Sigmoid colon (tissue), 7 donors: ENCODE measurements around the gene PIAS1. TPM values are rescaled to one million over a fixed set of nuclear protein-coding genes. Genes with fewer than 3 reads are reported as not detected.

Experiments used
- DNase-seq: peaks from one replicate; pipeline ENCODE4 v3.0.0-alpha.2; 2019
- H3K27ac ChIP-seq, 4 donors: fragments of 200-600 bp; sonication (generic); one replicate each; pipeline ENCODE4 v1.5.1; 2016 to 2019; ENCODE audit warnings: mild to moderate bottlenecking in 1 of 4
- H3K27me3 ChIP-seq, 3 donors: fragments of 200-600 bp; sonication (generic); one replicate each; pipeline ENCODE4 v1.5.1; 2019; ENCODE audit warnings: mild to moderate bottlenecking in 1 of 3
- H3K36me3 ChIP-seq, 4 donors: fragments of 200-600 bp; sonication (generic); one replicate each; pipeline ENCODE4 v1.5.1; 2016 to 2019
- H3K4me1 ChIP-seq, 4 donors: fragments of 200-600 bp; sonication (generic); one replicate each; pipeline ENCODE4 v1.5.1; 2017 to 2019
- H3K4me3 ChIP-seq, 4 donors: fragments of 200-600 bp; sonication (generic); one replicate each; pipeline ENCODE4 v1.5.1; 2017 to 2019; ENCODE audit warnings: mild to moderate bottlenecking in 2 of 4, moderate library complexity in 1 of 4
- H3K9me3 ChIP-seq, 4 donors: fragments of 200-600 bp in 3 of 4; sonication (generic) in 3 of 4; one replicate each; pipeline versions ENCODE4 v1.5.1 to v1.6.1; 2013 to 2019
- EP300 ChIP-seq, 4 donors: sonication (generic); formaldehyde crosslinking; IDR thresholded peaks; one replicate each; pipeline ENCODE4 v1.6.1; 2017; ENCODE audit warnings: antibody characterized with exemption in 4 of 4
- POLR2A ChIP-seq, 2 donors: fragments of 450-650 bp; IDR thresholded peaks; one replicate each; pipeline ENCODE4 v1.6.1; 2016; ENCODE audit warnings: antibody characterized with exemption in 2 of 2, mild to moderate bottlenecking in 2 of 2, moderate library complexity in 2 of 2
- POLR2AphosphoS5 ChIP-seq, 4 donors: sonication (generic); formaldehyde crosslinking; IDR thresholded peaks; one replicate each; pipeline ENCODE4 v1.6.1; 2017; ENCODE audit warnings: antibody characterized with exemption in 4 of 4
- WGBS, 2 donors: extraction: QIAGEN DNeasy Blood & Tissue Kit; methylation state at CpG; one replicate each; pipeline ENCODE4 v1.1.7; 2013; 5-methylcytosine and 5-hydroxymethylcytosine counted together
- intact Hi-C: fragments of 100-400 bp; cut with DNase I; formaldehyde crosslinking; loops from one replicate; pipeline ENCODE4 v1.15.1; 2023
- polyA plus RNA-seq, 3 donors: library from polyadenylated mRNA; stranded (reverse); fragments of 200-250 nt; gene quantifications; one replicate each; pipeline ENCODE4 v1.2.3, GENCODE V29; 2013
- total RNA-seq, 4 donors: library from RNA; depleted of rRNA; stranded (reverse); fragments of >200 nt; gene quantifications; one replicate each; pipeline ENCODE4 v1.1.0, GENCODE V29; 2016
- TF ChIP-seq, protein P1 (sequence below), 4 experiments: fragments of 450-650 bp in 3 of 4; fragments of 200-600 bp in 1 of 4; IDR thresholded peaks; one replicate each; pipeline ENCODE4 v1.5.1; 2016 to 2019; ENCODE audit warnings: antibody characterized with exemption in 4 of 4, mild to moderate bottlenecking in 3 of 4, moderate library complexity in 2 of 4
- donor health status: healthy with polysubstance abuse.
- donor health status: Bipolar disorder and iron deficiency.
- donor health status: healthy.

PIAS1 gene
- total and polyA plus RNA-seq, 7 donors = 7.2 to 75.4 (median 55.9) TPM

DNA sequence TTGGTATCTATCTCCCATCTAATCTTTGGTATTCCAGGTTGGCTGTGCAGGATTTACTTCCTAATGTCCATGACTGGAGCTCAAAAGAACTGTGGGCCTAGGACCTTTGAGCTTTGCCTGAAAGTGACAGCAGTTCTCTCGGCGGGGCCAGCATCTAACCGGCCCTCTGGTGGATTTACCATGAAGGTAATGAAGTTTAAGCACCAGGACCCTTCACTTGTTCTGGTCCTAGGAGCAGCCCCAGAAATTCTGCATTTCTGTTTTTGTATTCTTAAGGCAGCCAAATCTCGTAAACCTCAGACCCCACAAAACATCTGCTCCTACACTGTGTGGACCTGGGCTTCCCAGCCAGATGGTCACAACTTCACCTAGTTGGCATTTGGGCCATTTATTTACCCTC is 138.0 kb downstream of the PIAS1 start:
- H3K36me3 ChIP-seq = peaks cover 0 to 17% (median 7%) of the 10 kb centered on the region in 4 donors
- TF ChIP-seq EP300 (IDR thresholded peaks at IDR 0.05) = no peak
- TF ChIP-seq POLR2A (IDR thresholded peaks at IDR 0.05) = no peak
- TF ChIP-seq POLR2AphosphoS5 (IDR thresholded peaks at IDR 0.05) = no peak
- TF ChIP-seq, protein P1, sequence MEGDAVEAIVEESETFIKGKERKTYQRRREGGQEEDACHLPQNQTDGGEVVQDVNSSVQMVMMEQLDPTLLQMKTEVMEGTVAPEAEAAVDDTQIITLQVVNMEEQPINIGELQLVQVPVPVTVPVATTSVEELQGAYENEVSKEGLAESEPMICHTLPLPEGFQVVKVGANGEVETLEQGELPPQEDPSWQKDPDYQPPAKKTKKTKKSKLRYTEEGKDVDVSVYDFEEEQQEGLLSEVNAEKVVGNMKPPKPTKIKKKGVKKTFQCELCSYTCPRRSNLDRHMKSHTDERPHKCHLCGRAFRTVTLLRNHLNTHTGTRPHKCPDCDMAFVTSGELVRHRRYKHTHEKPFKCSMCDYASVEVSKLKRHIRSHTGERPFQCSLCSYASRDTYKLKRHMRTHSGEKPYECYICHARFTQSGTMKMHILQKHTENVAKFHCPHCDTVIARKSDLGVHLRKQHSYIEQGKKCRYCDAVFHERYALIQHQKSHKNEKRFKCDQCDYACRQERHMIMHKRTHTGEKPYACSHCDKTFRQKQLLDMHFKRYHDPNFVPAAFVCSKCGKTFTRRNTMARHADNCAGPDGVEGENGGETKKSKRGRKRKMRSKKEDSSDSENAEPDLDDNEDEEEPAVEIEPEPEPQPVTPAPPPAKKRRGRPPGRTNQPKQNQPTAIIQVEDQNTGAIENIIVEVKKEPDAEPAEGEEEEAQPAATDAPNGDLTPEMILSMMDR (IDR thresholded peaks at IDR 0.05) = no peak
- H3K4me1 ChIP-seq = peaks cover 0 to 64% (median 50%) of the 10 kb centered on the region in 4 donors
- H3K27me3 ChIP-seq = no peaks in the 10 kb centered on the region
- peak overlapping the region; percentile 2 to 61 (median 47) for H3K27ac ChIP-seq
- no peak for DNase-seq
- 79 to 89% methylated on average over 4 of the region's 4 CpGs for WGBS, 2 donors
- no peak overlapping the region for H3K4me3 ChIP-seq
- H3K9me3 ChIP-seq = no peaks in the 10 kb centered on the region
- intact Hi-C loops = no loop called here

DNA sequence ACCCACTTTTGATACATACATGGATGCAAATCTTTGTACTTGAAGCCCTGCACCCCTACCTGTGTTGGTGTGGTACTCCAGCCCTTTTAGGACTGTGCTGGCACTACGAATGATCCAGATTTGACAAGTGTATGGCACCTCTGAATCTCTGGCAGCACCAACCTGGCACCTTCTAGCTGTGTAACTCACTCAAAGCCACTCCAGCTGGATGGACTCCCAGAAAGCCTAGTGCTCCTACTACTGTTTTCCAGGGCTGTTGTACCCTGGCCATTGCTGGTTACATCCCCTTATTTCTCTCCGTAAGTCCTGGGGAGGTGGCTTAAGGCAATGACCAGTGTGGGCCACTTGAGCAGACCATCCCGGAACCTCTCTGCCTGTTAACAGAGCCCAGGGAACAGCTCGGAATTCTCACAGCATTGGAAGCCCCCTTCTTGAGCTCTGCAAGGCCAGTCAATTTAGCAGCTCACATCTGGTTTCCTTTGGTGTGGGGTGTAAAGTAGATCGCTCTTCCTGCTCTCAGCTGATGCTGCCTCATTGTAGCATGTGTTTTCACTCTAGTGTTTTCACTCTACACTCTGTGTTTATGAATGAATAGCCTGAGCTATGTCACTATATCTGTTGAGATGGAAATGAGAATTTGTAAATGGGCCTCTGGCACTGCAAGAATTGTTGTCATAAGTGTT is 138.8 kb downstream of the PIAS1 start:
- 91 to 92% methylated on average over 5 of the region's 5 CpGs for WGBS, 2 donors
- Histone ChIP-seq H3K36me3 (peaks cover 0 to 17% (median 7%) of the 10 kb centered on the region in 4 donors), H3K27ac (peak overlapping the region; percentile 20 to 61 (median 47)), H3K4me1 (peaks cover 0 to 57% (median 43%) of the 10 kb centered on the region in 4 donors), H3K27me3 (no peaks in the 10 kb centered on the region), H3K9me3 (no peaks in the 10 kb centered on the region), H3K4me3 (no peak overlapping the region)
- no peak for TF ChIP-seq EP300 (IDR thresholded peaks at IDR 0.05)
- peak in 1 of 4 donors; percentile 6 for TF ChIP-seq POLR2AphosphoS5 (IDR thresholded peaks at IDR 0.05)
- intact Hi-C loops = no loop called here
- DNase-seq = no peak

DNA sequence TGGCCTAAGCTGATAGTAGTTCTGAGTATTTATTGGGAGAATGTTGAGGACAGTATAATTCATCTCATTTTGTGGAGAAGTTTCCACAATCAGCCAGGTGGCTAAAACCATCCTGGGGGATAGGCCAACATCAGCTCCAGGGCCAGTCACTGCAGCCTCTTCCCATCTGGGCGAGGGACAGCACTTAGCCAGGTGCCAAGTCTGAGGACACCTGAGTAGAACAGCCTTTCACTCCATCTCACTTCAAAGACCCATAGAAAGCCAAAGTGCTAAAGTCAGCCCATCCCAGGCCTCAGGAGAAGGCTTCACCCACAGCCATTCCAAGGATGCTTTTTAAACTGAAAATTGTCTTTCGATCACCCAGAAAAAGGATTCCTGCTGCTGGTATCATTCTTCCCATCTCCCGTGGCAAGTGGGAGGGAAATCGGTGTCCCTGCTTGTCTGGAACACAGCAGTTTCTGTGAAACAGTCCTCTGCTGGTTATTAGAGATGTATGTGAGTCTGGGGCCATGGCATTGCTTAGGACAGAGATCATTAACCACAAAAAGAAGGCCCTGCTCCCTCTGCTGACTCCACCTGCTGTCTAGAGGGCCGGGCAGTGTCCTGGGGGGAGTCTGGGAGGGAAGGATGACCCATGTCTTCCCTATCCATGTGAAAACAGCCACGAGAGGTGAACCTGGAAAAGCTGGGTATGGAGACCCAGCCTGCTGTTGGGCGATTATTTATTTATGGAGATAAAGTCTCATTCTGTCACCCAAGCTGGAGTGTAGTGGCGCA is 141.4 kb downstream of the PIAS1 start:
- intact Hi-C loops = no loop called here
- Histone ChIP-seq H3K27me3 (no peaks in the 10 kb centered on the region), H3K27ac (peak overlapping the region; percentile 4 to 53 (median 9)), H3K4me3 (no peak overlapping the region), H3K4me1 (peaks cover 0 to 47% (median 37%) of the 10 kb centered on the region in 4 donors), H3K9me3 (no peaks in the 10 kb centered on the region), H3K36me3 (peaks cover 0 to 17% (median 7%) of the 10 kb centered on the region in 4 donors)
- 85 to 92% methylated on average over 8 of the region's 8 CpGs for WGBS, 2 donors
- no peak for DNase-seq
- TF ChIP-seq EP300 (IDR thresholded peaks at IDR 0.05) = no peak

DNA sequence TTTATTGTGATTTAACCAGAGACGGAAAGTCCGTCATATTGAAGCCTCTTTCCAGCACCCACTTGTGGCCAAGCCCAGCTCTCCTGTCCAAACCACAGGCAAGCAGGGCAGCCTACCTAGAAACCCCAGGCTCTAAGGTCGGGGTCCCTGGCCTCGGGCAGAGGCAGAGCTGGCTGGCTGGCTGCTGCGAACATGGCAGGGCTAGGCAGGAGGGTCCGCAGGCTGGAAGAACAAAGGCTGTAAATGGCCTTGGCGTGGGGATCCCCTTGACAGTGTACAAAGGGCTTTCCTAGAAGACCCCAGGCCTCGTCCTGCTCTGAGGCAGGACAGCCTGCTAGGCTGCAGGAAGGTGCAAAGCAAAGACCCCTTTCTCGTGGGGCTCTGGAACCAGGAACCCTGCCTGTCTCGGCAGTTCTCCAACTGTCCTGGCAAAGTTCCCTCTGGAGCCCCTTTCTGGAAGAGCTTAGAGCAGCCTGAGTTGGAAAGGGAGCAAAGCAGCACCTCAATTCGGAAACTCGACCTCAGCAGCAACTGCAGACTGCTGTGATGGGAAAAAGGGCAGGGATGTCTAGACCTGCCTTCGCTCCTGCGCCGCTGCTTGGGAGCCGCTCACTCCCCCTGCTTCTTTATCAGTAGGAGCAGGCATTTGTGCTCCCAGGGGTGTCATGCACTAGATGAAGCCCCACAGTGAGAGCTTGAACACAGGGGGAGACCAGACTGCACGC is 142.5 kb downstream of the PIAS1 start:
- Histone ChIP-seq H3K27ac (no peak overlapping the region), H3K36me3 (peaks cover 0 to 17% (median 7%) of the 10 kb centered on the region in 4 donors), H3K9me3 (no peaks in the 10 kb centered on the region), H3K27me3 (no peaks in the 10 kb centered on the region), H3K4me1 (peaks cover 0 to 42% (median 35%) of the 10 kb centered on the region in 4 donors), H3K4me3 (no peak overlapping the region)
- intact Hi-C loops = no loop called here
- no peak for DNase-seq
- WGBS, 2 donors = 89 to 90% methylated on average over 17 of the region's 17 CpGs
- TF ChIP-seq, protein P1 (IDR thresholded peaks at IDR 0.05) = no peak
- TF ChIP-seq EP300 (IDR thresholded peaks at IDR 0.05) (no peak), POLR2A (IDR thresholded peaks at IDR 0.05) (no peak), POLR2AphosphoS5 (IDR thresholded peaks at IDR 0.05) (no peak)

DNA sequence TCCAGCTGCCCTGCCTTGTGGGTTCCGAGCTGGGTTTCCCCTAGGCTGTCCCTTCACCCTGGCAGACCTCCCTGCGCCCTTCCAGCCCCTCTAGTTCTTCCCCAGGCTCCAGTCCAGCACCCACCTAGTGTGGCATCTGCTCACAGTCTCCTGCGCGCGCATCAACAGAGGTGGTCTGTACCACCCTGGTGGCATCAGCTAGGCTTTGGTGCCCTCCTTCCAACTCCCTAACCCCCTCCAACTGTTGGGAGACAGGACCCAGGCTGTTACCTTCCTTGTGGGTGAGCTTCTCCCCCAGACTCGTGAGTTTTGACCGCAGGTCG is 143.0 kb downstream of the PIAS1 start:
- DNase-seq = no peak
- no peak overlapping the region for H3K27ac ChIP-seq
- no peaks in the 10 kb centered on the region for H3K27me3 ChIP-seq
- WGBS, 2 donors = 94 to 95% methylated on average over 8 of the region's 8 CpGs
- H3K36me3 ChIP-seq = peaks cover 0 to 17% (median 6%) of the 10 kb centered on the region in 4 donors
- intact Hi-C loops = no loop called here
- peaks cover 0 to 37% (median 30%) of the 10 kb centered on the region in 4 donors for H3K4me1 ChIP-seq
- no peaks in the 10 kb centered on the region for H3K9me3 ChIP-seq
- TF ChIP-seq, protein P1 (IDR thresholded peaks at IDR 0.05) = no peak
- TF ChIP-seq POLR2A (IDR thresholded peaks at IDR 0.05) (no peak), POLR2AphosphoS5 (IDR thresholded peaks at IDR 0.05) (no peak), EP300 (IDR thresholded peaks at IDR 0.05) (no peak)
- no peak overlapping the region for H3K4me3 ChIP-seq
